H9 (cell line): Measurements from ENCODE around the gene PBX4. TPM values are rescaled to one million over a fixed set of nuclear protein-coding genes. Genes with fewer than 3 reads are reported as not detected.

Experiments used
- DNase-seq: peaks from one replicate; pipeline ENCODE4 v3.0.0-alpha.2; 2017
- H2AFZ ChIP-seq: one replicate; pipeline ENCODE4 v1.6.1; 2013; ENCODE audit warnings: mild to moderate bottlenecking, low read length, control low read depth, moderate library complexity
- H2AK5ac ChIP-seq: 2 replicates; pipeline ENCODE4 v1.6.1; 2013; ENCODE audit warnings: low read length, control low read depth, mixed read lengths; ENCODE audit not compliant: insufficient read length
- H2BK120ac ChIP-seq: one replicate; pipeline ENCODE4 v1.6.1; 2013; ENCODE audit warnings: low read depth, mild to moderate bottlenecking, low read length, control low read depth, inconsistent platforms; ENCODE audit not compliant: poor library complexity, severe bottlenecking
- H2BK12ac ChIP-seq: 2 replicates; pipeline ENCODE4 v1.6.1; 2013; ENCODE audit warnings: low read length, control low read depth, mixed read lengths, low read depth; ENCODE audit not compliant: insufficient read length
- H2BK15ac ChIP-seq: 2 replicates; pipeline ENCODE4 v1.6.1; 2013; ENCODE audit warnings: low read depth, low read length, control low read depth
- H2BK20ac ChIP-seq: one replicate; pipeline ENCODE4 v1.6.1; 2013; ENCODE audit warnings: low read depth, mild to moderate bottlenecking, low read length, control low read depth, inconsistent platforms; ENCODE audit not compliant: poor library complexity, severe bottlenecking
- H2BK5ac ChIP-seq: 2 replicates; pipeline ENCODE4 v1.6.1; 2013; ENCODE audit warnings: low read length, control low read depth, mixed read lengths; ENCODE audit not compliant: insufficient read length
- H3K14ac ChIP-seq: 2 replicates; pipeline ENCODE4 v1.6.1; 2013; ENCODE audit warnings: low read length, control low read depth; ENCODE audit not compliant: insufficient read depth
- H3K18ac ChIP-seq: 2 replicates; pipeline ENCODE4 v1.6.1; 2013; ENCODE audit warnings: low read depth, mild to moderate bottlenecking, mixed read lengths, low read length, control low read depth; ENCODE audit not compliant: insufficient read length
- H3K23ac ChIP-seq: 2 replicates; pipeline ENCODE4 v1.6.1; 2013; ENCODE audit warnings: low read length, control low read depth, mixed read lengths, low read depth; ENCODE audit not compliant: insufficient read length
- H3K23me2 ChIP-seq: 2 replicates; pipeline ENCODE4 v1.6.1; 2013; ENCODE audit warnings: low read depth, mild to moderate bottlenecking, mixed read lengths, low read length, control low read depth; ENCODE audit not compliant: insufficient read length, poor library complexity, severe bottlenecking
- H3K27ac ChIP-seq: 2 replicates; pipeline ENCODE4 v1.5.1; 2013; ENCODE audit warnings: low read length, control low read depth, mixed read lengths, low read depth; ENCODE audit not compliant: insufficient read length
- H3K27me3 ChIP-seq: 2 replicates; pipeline ENCODE4 v1.6.1; 2013; ENCODE audit warnings: low read length, control low read depth, inconsistent platforms; ENCODE audit not compliant: insufficient read depth
- H3K4ac ChIP-seq: 2 replicates; pipeline ENCODE4 v1.6.1; 2013; ENCODE audit warnings: low read depth, mild to moderate bottlenecking, control low read depth, inconsistent platforms, low read length, moderate library complexity
- H3K4me1 ChIP-seq: 2 replicates; pipeline ENCODE4 v1.6.1; 2013; ENCODE audit warnings: low read length, control low read depth, inconsistent platforms; ENCODE audit not compliant: insufficient read depth
- H3K4me2 ChIP-seq: 2 replicates; pipeline ENCODE4 v1.6.1; 2013; ENCODE audit warnings: low read length, control low read depth, mixed read lengths; ENCODE audit not compliant: insufficient read length, insufficient read depth
- H3K56ac ChIP-seq: 2 replicates; pipeline ENCODE4 v1.6.1; 2013; ENCODE audit warnings: low read depth, mild to moderate bottlenecking, mixed read lengths, low read length, control low read depth; ENCODE audit not compliant: insufficient read length
- H3K79me1 ChIP-seq: 2 replicates; pipeline ENCODE4 v1.6.1; 2013; ENCODE audit warnings: low read depth, mild to moderate bottlenecking, moderate library complexity, low read length, control low read depth, inconsistent platforms; ENCODE audit not compliant: insufficient read depth, poor library complexity, severe bottlenecking
- H3K79me2 ChIP-seq: 2 replicates; pipeline ENCODE4 v1.6.1; 2013; ENCODE audit warnings: low read length, control low read depth, inconsistent platforms; ENCODE audit not compliant: insufficient read depth
- H3K9ac ChIP-seq: 2 replicates; pipeline ENCODE4 v1.6.1; 2013; ENCODE audit warnings: low read length, control low read depth, mixed read lengths; ENCODE audit not compliant: insufficient read length; ENCODE audit errors: extremely low read depth
- H3K9me3 ChIP-seq: one replicate; pipeline ENCODE4 v1.6.1; 2013; ENCODE audit warnings: low read depth, low read length, inconsistent platforms; ENCODE audit not compliant: control insufficient read depth
- H3T11ph ChIP-seq: one replicate; pipeline ENCODE4 v1.6.1; 2013; ENCODE audit warnings: mild to moderate bottlenecking, low read length, control low read depth, inconsistent platforms
- H4K20me1 ChIP-seq: one replicate; pipeline ENCODE4 v1.6.1; 2013; ENCODE audit not compliant: control insufficient read depth, insufficient read length, insufficient read depth
- H4K5ac ChIP-seq: 2 replicates; pipeline ENCODE4 v1.6.1; 2013; ENCODE audit warnings: low read depth, mild to moderate bottlenecking, mixed read lengths, low read length, control low read depth; ENCODE audit not compliant: insufficient read length
- H4K8ac ChIP-seq: replicated peaks from 2 replicates; pipeline ENCODE4 v1.6.1; 2013; ENCODE audit warnings: low read length, control low read depth, mixed read lengths, low read depth; ENCODE audit not compliant: insufficient read length
- H4K91ac ChIP-seq: 2 replicates; pipeline ENCODE4 v1.6.1; 2013; ENCODE audit warnings: low read depth, mild to moderate bottlenecking, moderate library complexity, mixed read lengths, low read length, control low read depth; ENCODE audit not compliant: insufficient read length
- H3K27ac Mint-ChIP-seq, 3 experiments: 2 replicates in 2 of 3; 3 replicates in 1 of 3; pipeline ENCODE4 v1.8.0; 2020 to 2021; ENCODE audit warnings: mixed read lengths in 3 of 3, mild to moderate bottlenecking in 1 of 3, moderate library complexity in 1 of 3
- H3K27me3 Mint-ChIP-seq: 2 replicates; pipeline ENCODE4 v1.8.0; 2021; ENCODE audit warnings: low read depth, mild to moderate bottlenecking, moderate library complexity, mixed read lengths
- H3K36me3 Mint-ChIP-seq, 3 experiments: 2 replicates in 2 of 3; 3 replicates in 1 of 3; pipeline ENCODE4 v1.8.0; 2020 to 2021; ENCODE audit warnings: low read depth in 3 of 3, mixed read lengths in 3 of 3; ENCODE audit not compliant: insufficient read depth in 1 of 3
- H3K4me1 Mint-ChIP-seq, 2 experiments: 2 replicates each; pipeline ENCODE4 v1.8.0; 2020; ENCODE audit warnings: mixed read lengths in 2 of 2
- H3K4me3 Mint-ChIP-seq, 2 experiments: 2 replicates in 1 of 2; 3 replicates in 1 of 2; pipeline ENCODE4 v1.8.0; 2020 to 2021; ENCODE audit warnings: mild to moderate bottlenecking in 2 of 2, mixed read lengths in 2 of 2, moderate library complexity in 1 of 2
- H3K9me3 Mint-ChIP-seq, 2 experiments: 2 replicates in 1 of 2; 3 replicates in 1 of 2; pipeline ENCODE4 v1.8.0; 2020; ENCODE audit warnings: mild to moderate bottlenecking in 2 of 2, mixed read lengths in 2 of 2, moderate library complexity in 1 of 2
- WGBS: extraction: QIAGEN DNeasy Blood & Tissue Kit; methylation state at CpG from one replicate; pipeline ENCODE4 v1.1.7; 2013; ENCODE audit warnings: missing lambda C conversion rate, low lambda C conversion rate, mixed read lengths; ENCODE audit not compliant: insufficient read length; ENCODE audit errors: extremely low coverage; 5-methylcytosine and 5-hydroxymethylcytosine counted together
- total RNA-seq: library from RNA; stranded (reverse); gene quantifications from 2 replicates; pipeline ENCODE4 v1.2.1, GENCODE V29; 2021
- TF ChIP-seq, protein P1 (sequence below): fragments of 200-600 bp; sonication (generic); conservative IDR thresholded peaks from 3 replicates; pipeline ENCODE4 v1.8.0; 2021; ENCODE audit warnings: antibody characterized with exemption, mild to moderate bottlenecking

Gene PBX4
- total RNA-seq, 1 experiment from 2014 or later: 3.3 TPM

DNA sequence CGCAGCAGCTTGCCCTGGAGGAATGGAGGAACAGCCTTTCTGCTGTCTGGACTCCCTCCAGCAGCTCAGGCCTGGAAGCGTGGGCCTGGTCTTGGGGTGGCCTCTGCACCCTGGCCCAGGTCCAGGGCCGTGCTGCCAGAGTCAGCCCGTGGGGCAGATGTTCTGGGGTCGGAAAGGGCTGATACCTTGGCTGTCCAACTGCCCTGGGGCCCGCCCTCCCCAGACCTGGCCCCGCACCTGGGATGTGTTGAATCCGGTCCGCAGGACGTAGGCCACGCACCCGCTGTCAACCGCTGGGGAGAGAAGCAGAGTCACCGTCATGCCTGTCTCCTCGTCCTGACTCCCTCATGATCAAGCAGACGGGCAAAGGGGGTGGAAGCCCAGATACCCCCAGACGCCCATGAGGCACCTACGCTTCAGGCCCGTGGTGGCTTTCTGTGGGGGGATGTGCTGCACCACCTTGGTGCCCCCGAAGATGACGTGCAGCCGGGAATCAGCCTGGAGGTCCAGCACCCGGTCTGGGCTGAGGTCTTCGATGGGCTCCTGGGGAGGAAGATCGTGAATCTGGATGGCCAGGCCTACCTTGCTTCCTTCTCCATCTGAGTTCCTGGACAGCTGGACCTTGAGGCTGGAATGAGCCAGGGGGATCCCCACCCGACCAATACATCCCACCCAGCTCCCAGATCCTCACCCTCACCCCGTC lies 37.3 kb upstream of the PBX4 start:
- no peak overlapping the region for H2BK12ac ChIP-seq
- H2BK15ac ChIP-seq: no peak overlapping the region
- H3K27me3 ChIP-seq: no peaks in the 10 kb centered on the region
- Mint-ChIP-seq H3K4me1 (no peaks in the 10 kb centered on the region), H3K27ac (no peak overlapping the region), H3K27me3 (no peaks in the 10 kb centered on the region; the same call in 1 of the 2 replicates), H3K36me3 (peaks cover 43 to 88% (median 84%) of the 10 kb centered on the region in 3 experiments), H3K9me3 (no peaks in the 10 kb centered on the region), H3K4me3 (no peak overlapping the region)
- no peak overlapping the region for H3T11ph ChIP-seq
- no peak overlapping the region for H3K56ac ChIP-seq
- no peak overlapping the region for H3K4me2 ChIP-seq
- no peak overlapping the region for H2AK5ac ChIP-seq
- DNase-seq: no peak
- no peak overlapping the region for H2BK120ac ChIP-seq
- H2AFZ ChIP-seq: no peak overlapping the region
- no peaks in the 10 kb centered on the region for H3K79me2 ChIP-seq
- H3K23me2 ChIP-seq: no peaks in the 10 kb centered on the region
- H4K20me1 ChIP-seq: no peaks in the 10 kb centered on the region
- H3K14ac ChIP-seq: no peak overlapping the region
- WGBS: no CpG with 5 or more reads among the region's 27 CpGs
- H3K4ac ChIP-seq: no peak overlapping the region
- no peak overlapping the region for H3K27ac ChIP-seq
- H2BK20ac ChIP-seq: no peak overlapping the region
- TF ChIP-seq, protein P1, sequence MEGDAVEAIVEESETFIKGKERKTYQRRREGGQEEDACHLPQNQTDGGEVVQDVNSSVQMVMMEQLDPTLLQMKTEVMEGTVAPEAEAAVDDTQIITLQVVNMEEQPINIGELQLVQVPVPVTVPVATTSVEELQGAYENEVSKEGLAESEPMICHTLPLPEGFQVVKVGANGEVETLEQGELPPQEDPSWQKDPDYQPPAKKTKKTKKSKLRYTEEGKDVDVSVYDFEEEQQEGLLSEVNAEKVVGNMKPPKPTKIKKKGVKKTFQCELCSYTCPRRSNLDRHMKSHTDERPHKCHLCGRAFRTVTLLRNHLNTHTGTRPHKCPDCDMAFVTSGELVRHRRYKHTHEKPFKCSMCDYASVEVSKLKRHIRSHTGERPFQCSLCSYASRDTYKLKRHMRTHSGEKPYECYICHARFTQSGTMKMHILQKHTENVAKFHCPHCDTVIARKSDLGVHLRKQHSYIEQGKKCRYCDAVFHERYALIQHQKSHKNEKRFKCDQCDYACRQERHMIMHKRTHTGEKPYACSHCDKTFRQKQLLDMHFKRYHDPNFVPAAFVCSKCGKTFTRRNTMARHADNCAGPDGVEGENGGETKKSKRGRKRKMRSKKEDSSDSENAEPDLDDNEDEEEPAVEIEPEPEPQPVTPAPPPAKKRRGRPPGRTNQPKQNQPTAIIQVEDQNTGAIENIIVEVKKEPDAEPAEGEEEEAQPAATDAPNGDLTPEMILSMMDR: no peak
- no peak overlapping the region for H2BK5ac ChIP-seq
- no peaks in the 10 kb centered on the region for H3K9me3 ChIP-seq
- H3K23ac ChIP-seq: no peak overlapping the region
- no peak overlapping the region for H3K9ac ChIP-seq
- H3K4me1 ChIP-seq: no peaks in the 10 kb centered on the region
- H4K8ac ChIP-seq: no peak overlapping the region
- no peak overlapping the region for H4K5ac ChIP-seq
- no peak overlapping the region for H4K91ac ChIP-seq
- H3K18ac ChIP-seq: no peak overlapping the region
- H3K79me1 ChIP-seq: no peaks in the 10 kb centered on the region
